GM10266 (cell line): ENCODE data around the gene LEMD3.

Experiments
- DNase-seq: peaks from one replicate; pipeline ENCODE4 v3.0.0; 2012; ENCODE audit errors: extremely low spot score
- CTCF ChIP-seq: IDR thresholded peaks from 2 replicates; pipeline ENCODE4 v1.5.1; 2012; ENCODE audit warnings: mild to moderate bottlenecking, low read depth; ENCODE audit not compliant: control insufficient read depth, insufficient read depth; ENCODE audit errors: missing control alignments

LEMD3 gene

GRCh38 chr12:65168681-65169319, 583 bp upstream of the LEMD3 start:
- peak; percentile 20 for DNase-seq
- TF ChIP-seq CTCF = no peak

GRCh38 chr12:65170209-65170881, 962 bp downstream of the LEMD3 start:
- DNase-seq = peak; percentile 81
- TF ChIP-seq CTCF = no peak

- TF ChIP-seq CTCF = no peak
- DNase-seq = no peak
Observed at GRCh38 chr12:65171073-65171472, 1.7 kb downstream of the LEMD3 start.

GRCh38 chr12:65171870-65172269, 2.5 kb downstream of the LEMD3 start:
- TF ChIP-seq CTCF = no peak
- DNase-seq = peak; percentile 18

GRCh38 chr12:65175385-65175784, 6.0 kb downstream of the LEMD3 start:
- DNase-seq = no peak
- TF ChIP-seq CTCF = no peak

GRCh38 chr12:65182012-65182739, 12.8 kb downstream of the LEMD3 start:
- DNase-seq = no peak
- TF ChIP-seq CTCF = no peak
